IPS-15b (cell line): ENCODE measurements around the gene FAM151A.

Source experiments
- H3K27me3 ChIP-seq: one replicate; pipeline ENCODE4 v1.6.1; 2013; ENCODE audit warnings: low read length; ENCODE audit not compliant: control insufficient read depth, insufficient read depth
- H3K36me3 ChIP-seq: one replicate; pipeline ENCODE4 v1.6.1; 2013; ENCODE audit warnings: low read length; ENCODE audit not compliant: control insufficient read depth, insufficient read depth
- H3K4me1 ChIP-seq: one replicate; pipeline ENCODE4 v1.6.1; 2013; ENCODE audit warnings: mild to moderate bottlenecking, low read length; ENCODE audit not compliant: control insufficient read depth, insufficient read depth
- H3K4me3 ChIP-seq: one replicate; pipeline ENCODE4 v1.5.1; 2013; ENCODE audit warnings: low read depth, low read length
- H3K9ac ChIP-seq: one replicate; pipeline ENCODE4 v1.6.1; 2013; ENCODE audit warnings: low read depth, mild to moderate bottlenecking, low read length
- H3K9me3 ChIP-seq: one replicate; pipeline ENCODE4 v1.6.1; 2013; ENCODE audit warnings: mild to moderate bottlenecking, low read length; ENCODE audit not compliant: control insufficient read depth, insufficient read depth

The FAM151A gene

GRCh38 chr1:54570161-54570560 is 53.2 kb downstream of the FAM151A start:
- Histone ChIP-seq H3K27me3 (no peaks in the 10 kb centered on the region), H3K9me3 (no peaks in the 10 kb centered on the region), H3K4me1 (peaks cover 3% of the 10 kb centered on the region), H3K36me3 (no peaks in the 10 kb centered on the region), H3K4me3 (no peak overlapping the region), H3K9ac (no peak overlapping the region)

- H3K27me3 ChIP-seq: no peaks in the 10 kb centered on the region
- no peak overlapping the region for H3K4me3 ChIP-seq
- H3K36me3 ChIP-seq: no peaks in the 10 kb centered on the region
- no peaks in the 10 kb centered on the region for H3K4me1 ChIP-seq
- H3K9ac ChIP-seq: no peak overlapping the region
- H3K9me3 ChIP-seq: no peaks in the 10 kb centered on the region
These were observed 54.0 kb downstream of the FAM151A start for GRCh38 chr1:54569339-54569738.

- no peak overlapping the region for H3K4me3 ChIP-seq
- H3K4me1 ChIP-seq: no peaks in the 10 kb centered on the region
- no peaks in the 10 kb centered on the region for H3K9me3 ChIP-seq
These were observed 55.4 kb downstream of the FAM151A start for GRCh38 chr1:54567961-54568360.

GRCh38 chr1:54566438-54567141 is 56.7 kb downstream of the FAM151A start:
- no peak overlapping the region for H3K4me3 ChIP-seq
- H3K4me1 ChIP-seq: no peaks in the 10 kb centered on the region
- H3K36me3 ChIP-seq: no peaks in the 10 kb centered on the region
- H3K27me3 ChIP-seq: no peaks in the 10 kb centered on the region
- H3K9me3 ChIP-seq: no peaks in the 10 kb centered on the region
- H3K9ac ChIP-seq: no peak overlapping the region

More at GRCh38 chr1:54567961-54568360, 55.4 kb downstream of the FAM151A start:
- Histone ChIP-seq H3K36me3 (no peaks in the 10 kb centered on the region), H3K9ac (no peak overlapping the region), H3K27me3 (no peaks in the 10 kb centered on the region)

- Histone ChIP-seq H3K9me3 (no peaks in the 10 kb centered on the region), H3K36me3 (no peaks in the 10 kb centered on the region), H3K4me3 (no peak overlapping the region), H3K9ac (no peak overlapping the region), H3K4me1 (no peaks in the 10 kb centered on the region), H3K27me3 (no peaks in the 10 kb centered on the region)
These were observed 58.2 kb downstream of the FAM151A start for GRCh38 chr1:54565113-54565501.

GRCh38 chr1:54564312-54565112 is 58.8 kb downstream of the FAM151A start:
- H3K4me3 ChIP-seq: no peak overlapping the region
- no peaks in the 10 kb centered on the region for H3K9me3 ChIP-seq
- H3K36me3 ChIP-seq: no peaks in the 10 kb centered on the region
- no peaks in the 10 kb centered on the region for H3K27me3 ChIP-seq
- no peak overlapping the region for H3K9ac ChIP-seq
- no peaks in the 10 kb centered on the region for H3K4me1 ChIP-seq

- no peaks in the 10 kb centered on the region for H3K4me1 ChIP-seq
- H3K27me3 ChIP-seq: no peaks in the 10 kb centered on the region
- H3K4me3 ChIP-seq: no peak overlapping the region
- H3K9ac ChIP-seq: no peak overlapping the region
- no peaks in the 10 kb centered on the region for H3K9me3 ChIP-seq
- H3K36me3 ChIP-seq: no peaks in the 10 kb centered on the region
These were observed 63.5 kb downstream of the FAM151A start for GRCh38 chr1:54559771-54560231.
